ENCODE data around the gene BANF2.

The BANF2 gene

DNA sequence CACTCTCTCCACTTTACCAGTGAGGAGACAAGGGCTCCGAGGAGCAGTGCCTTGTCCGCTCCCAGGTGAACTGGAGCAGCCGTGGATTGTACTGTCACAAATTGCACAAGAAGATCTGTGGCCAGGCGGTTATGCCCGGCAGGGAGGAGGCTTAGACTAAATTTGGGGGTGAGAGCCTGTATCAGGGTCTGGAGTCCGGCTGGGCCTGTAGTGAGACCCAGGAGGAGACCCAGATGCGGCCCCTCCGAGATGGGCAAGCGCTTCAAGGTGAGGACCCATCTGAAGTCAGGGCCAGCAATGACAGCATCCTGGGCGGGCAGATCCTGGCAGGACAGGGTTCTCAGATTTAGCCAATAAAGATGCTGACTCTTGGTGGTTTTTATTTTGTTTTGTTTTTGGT, 27.6 kb downstream of the BANF2 start:
- no peak for DNase-seq (ENCODE audit: extremely low spot score)
- POLR2A ChIA-PET = no interaction called here
- TF ChIP-seq ARNT (IDR thresholded peaks at IDR 0.05) (no peak), L3MBTL2 (conservative IDR thresholded peaks at IDR 0.05) (no peak), FOXM1 (IDR thresholded peaks at IDR 0.05; ENCODE audit: borderline replicate concordance) (no peak), SP1 (IDR thresholded peaks at IDR 0.05) (no peak), BHLHE40 (IDR thresholded peaks at IDR 0.05; ENCODE audit: borderline replicate concordance) (no peak), ZNF384 (IDR thresholded peaks at IDR 0.05) (no peak), LEF1 (IDR thresholded peaks at IDR 0.05; ENCODE audit: borderline replicate concordance) (no peak), TARDBP (IDR thresholded peaks at IDR 0.05) (no peak), NFRKB (IDR thresholded peaks at IDR 0.05) (no peak), HDGF (IDR thresholded peaks at IDR 0.05; ENCODE audit: borderline replicate concordance) (no peak), ELF4 (IDR thresholded peaks at IDR 0.05) (no peak)
- CTCF ChIA-PET = interaction anchor here (0.6 kb wide), 1 partner anchor 10 kb away, joined by 3 read pairs; no protein-coding TSS in a partner anchor

DNA sequence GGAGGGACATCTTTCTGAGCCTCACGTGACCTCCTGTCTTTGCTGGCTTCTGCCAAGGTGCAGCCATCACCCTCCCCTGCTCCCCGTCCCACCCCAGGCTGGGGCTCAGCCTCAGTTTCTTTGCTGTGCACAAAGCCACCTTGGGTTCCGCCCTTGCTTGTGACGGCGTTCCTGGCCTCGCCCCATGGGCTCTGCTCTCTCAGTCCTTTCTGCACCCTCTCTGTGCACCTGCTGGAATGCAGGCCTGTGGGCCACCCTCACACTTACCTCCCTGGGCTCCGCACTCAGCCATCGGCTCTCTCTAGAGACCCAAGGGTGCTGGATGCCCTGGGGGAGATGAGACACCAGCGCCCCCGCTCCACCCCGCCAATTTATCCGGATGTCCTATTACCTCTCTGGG, 28.3 kb downstream of the BANF2 start:
- TF ChIP-seq, protein P1, sequence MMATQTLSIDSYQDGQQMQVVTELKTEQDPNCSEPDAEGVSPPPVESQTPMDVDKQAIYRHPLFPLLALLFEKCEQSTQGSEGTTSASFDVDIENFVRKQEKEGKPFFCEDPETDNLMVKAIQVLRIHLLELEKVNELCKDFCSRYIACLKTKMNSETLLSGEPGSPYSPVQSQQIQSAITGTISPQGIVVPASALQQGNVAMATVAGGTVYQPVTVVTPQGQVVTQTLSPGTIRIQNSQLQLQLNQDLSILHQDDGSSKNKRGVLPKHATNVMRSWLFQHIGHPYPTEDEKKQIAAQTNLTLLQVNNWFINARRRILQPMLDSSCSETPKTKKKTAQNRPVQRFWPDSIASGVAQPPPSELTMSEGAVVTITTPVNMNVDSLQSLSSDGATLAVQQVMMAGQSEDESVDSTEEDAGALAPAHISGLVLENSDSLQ (IDR thresholded peaks at IDR 0.05) = no peak
- TF ChIP-seq CTBP1 (IDR thresholded peaks at IDR 0.05; ENCODE audit: borderline replicate concordance) (no peak), SP1 (IDR thresholded peaks at IDR 0.05) (no peak), ELF4 (IDR thresholded peaks at IDR 0.05) (no peak), BHLHE40 (IDR thresholded peaks at IDR 0.05; ENCODE audit: borderline replicate concordance) (no peak), LEF1 (IDR thresholded peaks at IDR 0.05; ENCODE audit: borderline replicate concordance) (no peak), FOXK2 (IDR thresholded peaks at IDR 0.05) (no peak), SUZ12 (IDR thresholded peaks at IDR 0.05) (no peak), HDGF (IDR thresholded peaks at IDR 0.05; ENCODE audit: borderline replicate concordance) (no peak), FOXA1 (IDR thresholded peaks at IDR 0.05) (no peak)
- POLR2A ChIA-PET = no interaction called here
- DNase-seq (ENCODE audit: extremely low spot score) = no peak
- CTCF ChIA-PET = no interaction called here

DNA sequence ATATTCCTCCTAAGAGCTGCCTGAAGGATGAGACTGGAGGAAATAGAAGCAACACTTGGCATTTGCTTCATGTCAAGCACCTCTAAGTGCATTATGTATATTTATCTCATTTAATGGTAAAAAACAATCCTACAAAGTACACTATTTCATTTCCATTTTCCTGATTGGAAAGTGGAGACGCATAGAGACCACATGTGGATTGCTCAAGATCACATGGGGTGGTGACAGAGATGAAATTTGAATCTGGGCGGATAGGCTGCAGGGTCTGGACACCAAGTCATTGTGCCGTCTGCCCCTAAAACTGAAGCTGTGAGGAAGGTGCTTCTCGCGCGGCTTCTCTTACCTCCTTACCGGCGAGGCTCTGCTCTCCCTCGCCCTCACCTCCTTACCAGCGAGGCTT, 30.3 kb downstream of the BANF2 start:
- no peak for DNase-seq (ENCODE audit: extremely low spot score)
- no peak for TF ChIP-seq ARNT (IDR thresholded peaks at IDR 0.05)
- TF ChIP-seq SP1 (IDR thresholded peaks at IDR 0.05) = no peak
- TF ChIP-seq LEF1 (IDR thresholded peaks at IDR 0.05; ENCODE audit: borderline replicate concordance) = no peak
- no peak for TF ChIP-seq TARDBP (IDR thresholded peaks at IDR 0.05)
- no peak for TF ChIP-seq NFRKB (IDR thresholded peaks at IDR 0.05)
- TF ChIP-seq HDGF (IDR thresholded peaks at IDR 0.05; ENCODE audit: borderline replicate concordance) = no peak
- no peak for TF ChIP-seq ELF4 (IDR thresholded peaks at IDR 0.05)
- no peak for TF ChIP-seq FOXK2 (IDR thresholded peaks at IDR 0.05)
- TF ChIP-seq, protein P1 (IDR thresholded peaks at IDR 0.05) = no peak
- no peak for TF ChIP-seq SUZ12 (IDR thresholded peaks at IDR 0.05)
- no peak for TF ChIP-seq ZNF384 (IDR thresholded peaks at IDR 0.05)
- no peak for TF ChIP-seq BHLHE40 (IDR thresholded peaks at IDR 0.05; ENCODE audit: borderline replicate concordance)
- TF ChIP-seq FOXM1 (IDR thresholded peaks at IDR 0.05; ENCODE audit: borderline replicate concordance) = no peak
- no peak for TF ChIP-seq L3MBTL2 (conservative IDR thresholded peaks at IDR 0.05)
- ChIA-PET POLR2A (no interaction called here), CTCF (no interaction called here)

DNA sequence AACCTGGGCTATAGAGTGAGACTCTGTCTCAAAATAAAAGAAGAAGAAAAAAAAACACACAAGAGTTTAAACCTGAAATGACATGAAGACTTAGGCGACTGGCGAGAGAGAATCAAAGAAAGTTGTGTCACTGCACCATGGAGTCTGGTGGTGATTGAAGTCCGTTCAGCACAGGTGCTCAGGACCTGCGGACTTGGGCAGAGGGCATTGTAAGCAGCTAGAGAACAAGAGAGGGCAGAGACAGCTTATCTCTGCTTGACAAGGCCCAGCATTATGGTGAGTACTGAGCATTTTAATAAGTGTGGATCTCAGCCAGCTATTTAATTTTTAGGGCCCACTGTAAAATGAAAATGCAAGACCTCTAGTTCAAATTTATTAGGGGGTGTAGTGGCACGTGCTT, 31.5 kb downstream of the BANF2 start:
- ChIA-PET CTCF (no interaction called here), POLR2A (no interaction called here)
- TF ChIP-seq TARDBP (IDR thresholded peaks at IDR 0.05) (no peak), FOXM1 (IDR thresholded peaks at IDR 0.05; ENCODE audit: borderline replicate concordance) (no peak), CTBP1 (IDR thresholded peaks at IDR 0.05; ENCODE audit: borderline replicate concordance) (no peak), ARNT (IDR thresholded peaks at IDR 0.05) (no peak), SUZ12 (IDR thresholded peaks at IDR 0.05) (no peak), FOXA1 (IDR thresholded peaks at IDR 0.05) (no peak), SP1 (IDR thresholded peaks at IDR 0.05) (no peak), L3MBTL2 (conservative IDR thresholded peaks at IDR 0.05) (no peak), NFRKB (IDR thresholded peaks at IDR 0.05) (no peak), ZNF384 (IDR thresholded peaks at IDR 0.05) (no peak), FOXK2 (IDR thresholded peaks at IDR 0.05) (no peak), ELF4 (IDR thresholded peaks at IDR 0.05) (no peak), LEF1 (IDR thresholded peaks at IDR 0.05; ENCODE audit: borderline replicate concordance) (no peak)
- TF ChIP-seq, protein P1 (IDR thresholded peaks at IDR 0.05) = no peak
- no peak for DNase-seq (ENCODE audit: extremely low spot score)

DNA sequence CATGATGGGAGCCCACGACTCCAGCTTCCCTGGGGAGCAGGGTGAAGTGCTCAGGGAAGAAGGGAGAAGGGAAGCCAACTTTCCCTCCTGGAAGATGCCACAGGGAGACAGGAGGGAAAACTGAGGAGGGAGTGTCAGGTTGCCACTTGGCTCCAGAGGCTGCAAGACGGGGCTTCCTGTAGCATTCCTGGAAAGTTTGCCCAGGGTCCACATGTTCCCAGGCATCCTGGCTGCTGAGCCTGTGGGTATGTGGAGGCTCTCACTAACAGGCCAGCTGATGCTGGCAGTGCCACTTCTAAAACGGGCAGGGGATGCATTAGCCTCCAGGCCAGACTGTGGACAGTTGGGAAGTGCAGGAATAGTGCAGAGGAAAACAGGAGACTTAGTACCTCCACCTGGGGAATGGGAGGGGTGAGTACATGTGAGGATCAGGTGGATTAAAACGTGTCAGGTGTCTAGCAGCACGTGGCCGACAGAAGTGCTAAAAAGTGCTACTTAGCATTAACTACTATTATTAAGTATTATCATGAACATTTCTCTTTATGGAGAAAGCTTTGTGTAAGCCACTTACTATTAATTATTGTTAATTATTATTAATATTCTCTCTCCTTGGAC, 33.2 kb downstream of the BANF2 start:
- no peak for DNase-seq (ENCODE audit: extremely low spot score)
- ChIA-PET POLR2A (no interaction called here), CTCF (interaction anchor here (0.7 kb wide), 1 partner anchor 10 kb away, joined by 3 read pairs; no protein-coding TSS in a partner anchor)
- TF ChIP-seq BHLHE40 (IDR thresholded peaks at IDR 0.05; ENCODE audit: borderline replicate concordance) (no peak), ARNT (IDR thresholded peaks at IDR 0.05) (no peak), L3MBTL2 (conservative IDR thresholded peaks at IDR 0.05) (no peak), SP1 (IDR thresholded peaks at IDR 0.05) (no peak), FOXA1 (IDR thresholded peaks at IDR 0.05) (no peak)

DNA sequence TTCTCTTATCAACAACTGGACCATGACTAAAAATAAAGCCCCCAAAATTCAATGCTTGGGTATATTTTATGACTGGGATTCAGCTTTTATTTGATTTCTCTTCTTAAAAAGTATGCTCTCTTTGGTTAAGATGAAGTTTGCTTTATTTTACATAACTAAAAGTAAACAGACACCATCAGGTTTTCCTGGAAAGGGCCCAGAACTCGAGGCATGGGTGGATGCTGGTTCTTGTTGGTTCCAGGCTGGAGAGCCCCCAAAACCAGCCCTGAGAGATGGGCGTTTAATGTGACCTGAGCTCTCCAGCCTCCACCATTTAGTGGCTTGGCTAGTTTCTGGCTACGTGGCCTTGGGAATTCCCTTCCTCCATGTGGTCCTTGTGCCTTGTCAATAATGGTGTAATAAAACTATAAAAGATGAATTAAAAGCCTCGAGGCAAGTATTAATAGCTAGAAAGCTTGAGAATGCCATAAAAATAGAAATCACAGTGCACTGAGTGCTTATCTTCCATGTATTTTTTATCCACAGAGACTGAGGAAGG, 34.1 kb downstream of the BANF2 start:
- POLR2A ChIA-PET = no interaction called here
- TF ChIP-seq ELF4 (IDR thresholded peaks at IDR 0.05) = no peak
- no peak for TF ChIP-seq SUZ12 (IDR thresholded peaks at IDR 0.05)
- TF ChIP-seq NFRKB (IDR thresholded peaks at IDR 0.05) = no peak
- TF ChIP-seq BHLHE40 (IDR thresholded peaks at IDR 0.05; ENCODE audit: borderline replicate concordance) = no peak
- TF ChIP-seq ARNT (IDR thresholded peaks at IDR 0.05) = no peak
- no peak for TF ChIP-seq ZNF384 (IDR thresholded peaks at IDR 0.05)
- TF ChIP-seq FOXA1 (IDR thresholded peaks at IDR 0.05) = no peak
- no peak for TF ChIP-seq TARDBP (IDR thresholded peaks at IDR 0.05)
- no peak for TF ChIP-seq SP1 (IDR thresholded peaks at IDR 0.05)
- TF ChIP-seq CTBP1 (IDR thresholded peaks at IDR 0.05; ENCODE audit: borderline replicate concordance) = no peak
- CTCF ChIA-PET = interaction anchor here (0.6 to 0.7 kb wide), 2 partner anchors 11 to 205 kb away, joined by 3 read pairs; no protein-coding TSS in a partner anchor
- no peak for DNase-seq (ENCODE audit: extremely low spot score)
